A549 (cell line): ENCODE measurements around the gene BMP5.

ENCODE experiments used
- CEBPB ChIP-seq, 2 experiments: fragments of >200 bp in 1 of 2; sonication (Bioruptor Twin) in 1 of 2; formaldehyde crosslinking in 1 of 2; IDR thresholded peaks; 2 replicates each; pipeline ENCODE4 v1.6.1; 2012 to 2016
- CHD2 ChIP-seq: fragments of 150-350 bp; IDR thresholded peaks from 2 replicates; pipeline ENCODE4 v1.6.1; 2014; ENCODE audit warnings: low read length; ENCODE audit not compliant: partially characterized antibody
- CHD4 ChIP-seq: fragments of 200-600 bp; sonication (generic); IDR thresholded peaks from 2 replicates; pipeline ENCODE4 v1.6.1; 2016; ENCODE audit warnings: antibody characterized with exemption, mild to moderate bottlenecking, borderline replicate concordance
- CTCF ChIP-seq: fragments of >200 bp; sonication (Bioruptor Twin); formaldehyde crosslinking; IDR thresholded peaks from 3 replicates; pipeline ENCODE4 v1.5.1; 2016
- EHMT2 ChIP-seq: fragments of 200-600 bp; sonication (generic); IDR thresholded peaks from 2 replicates; pipeline ENCODE4 v1.6.1; 2016; ENCODE audit warnings: antibody characterized with exemption, low read depth, mild to moderate bottlenecking, moderate library complexity
- EP300 ChIP-seq, 2 experiments: fragments of >200 bp; sonication (Bioruptor Twin); formaldehyde crosslinking; IDR thresholded peaks; 2 replicates in 1 of 2; 3 replicates in 1 of 2; pipeline ENCODE4 v1.6.1; 2016 to 2017
- ESRRA ChIP-seq: fragments of 150-350 bp; IDR thresholded peaks from 2 replicates; pipeline ENCODE4 v1.6.1; 2014; ENCODE audit warnings: mild to moderate bottlenecking, low read length, borderline replicate concordance
- HDAC2 ChIP-seq: fragments of 200-600 bp; sonication (generic); IDR thresholded peaks from 2 replicates; pipeline ENCODE4 v1.6.1; 2016
- HOXA7 ChIP-seq: fragments of 250-450 bp; sonication (Bioruptor Pico); IDR thresholded peaks from 2 replicates; pipeline ENCODE4 v1.5.0; 2020; ENCODE audit warnings: mild to moderate bottlenecking, moderate library complexity
- POLR2A ChIP-seq: IDR thresholded peaks from 2 replicates; pipeline ENCODE4 v1.6.1; 2012; ENCODE audit warnings: mild to moderate bottlenecking, low read length
- POLR2AphosphoS2 ChIP-seq: conservative IDR thresholded peaks from 2 replicates; pipeline ENCODE4 v1.6.1; 2012; ENCODE audit warnings: low read length, improper control_type of control experiment, inconsistent platforms
- RFX5 ChIP-seq: fragments of 450-650 bp; IDR thresholded peaks from 2 replicates; pipeline ENCODE4 v1.7.1; 2014; ENCODE audit warnings: antibody characterized with exemption, mild to moderate bottlenecking, moderate library complexity

- no peak for TF ChIP-seq RFX5
- TF ChIP-seq CTCF, result no peak
- no peak for TF ChIP-seq CHD4
- TF ChIP-seq EHMT2, result no peak
- TF ChIP-seq CEBPB (IDR thresholded peaks at IDR 0.05), result no peak
- TF ChIP-seq EP300 (IDR thresholded peaks at IDR 0.05), result no peak
- no peak for TF ChIP-seq POLR2A
- no peak for TF ChIP-seq ESRRA
- TF ChIP-seq POLR2AphosphoS2, result no peak
- no peak for TF ChIP-seq HDAC2
- TF ChIP-seq HOXA7 (CRISPR knock-in tag), result no peak
- TF ChIP-seq CHD2, result no peak
Observed at GRCh38 chr6:55895972-55896730, 20.8 kb upstream of the BMP5 start.
